ENCODE results near the gene KHSRP.

The KHSRP gene

GRCh38 chr19:6470173-6470572 lies 45.6 kb upstream of the KHSRP start:
- H3K23ac ChIP-seq (ENCODE audit: low read length) = no peak overlapping the region
- no peak overlapping the region for H2AK5ac ChIP-seq (ENCODE audit: low read length)
- H3K79me1 ChIP-seq (ENCODE audit: low read length) = no peaks in the 10 kb centered on the region
- peaks cover 7 to 11% of the 10 kb centered on the region in 2 experiments for H3K36me3 ChIP-seq (ENCODE audit: control insufficient read depth in 1 of 2, insufficient read depth in 2 of 2, low read length in 2 of 2)
- no peak overlapping the region for H4K8ac ChIP-seq (ENCODE audit: low read depth, low read length)
- H3K9ac ChIP-seq (ENCODE audit: low read length) = no peak overlapping the region
- H3K4ac ChIP-seq (ENCODE audit: low read depth, low read length) = no peak overlapping the region
- no peak overlapping the region for H4K91ac ChIP-seq (ENCODE audit: low read depth, low read length)
- H2AFZ ChIP-seq (ENCODE audit: insufficient read depth, low read length, poor library complexity) = no peak overlapping the region
- no peak overlapping the region for H3K4me2 ChIP-seq (ENCODE audit: low read length)
- no peak overlapping the region for H3K18ac ChIP-seq (ENCODE audit: low read length)
- H2BK12ac ChIP-seq (ENCODE audit: low read length) = no peak overlapping the region
- H2BK120ac ChIP-seq (ENCODE audit: insufficient read depth, low read length, poor library complexity) = no peak overlapping the region
- peaks cover 0 to under 1% of the 10 kb centered on the region in 2 experiments for H3K4me1 ChIP-seq (ENCODE audit: control insufficient read depth in 1 of 2, insufficient read depth in 2 of 2, low read length in 2 of 2)
- H3K79me2 ChIP-seq (ENCODE audit: control insufficient read depth, insufficient read depth, low read length, poor library complexity) = no peaks in the 10 kb centered on the region
- no peak for DNase-seq
- no CpG with 5 or more reads among the region's 8 CpGs for WGBS (ENCODE audit: extremely low coverage, insufficient coverage, insufficient read length)
- H2BK5ac ChIP-seq (ENCODE audit: low read depth, low read length, poor library complexity) = no peak overlapping the region
- H3K4me3 ChIP-seq (ENCODE audit: low read depth, low read length) = no peak overlapping the region
- H3K27ac ChIP-seq (ENCODE audit: low read depth, low read length) = no peak overlapping the region
- no peak overlapping the region for H3K14ac ChIP-seq (ENCODE audit: low read length)
- no peaks in the 10 kb centered on the region for H3K9me3 ChIP-seq (ENCODE audit: insufficient read depth, low read depth, low read length)
- no peaks in the 10 kb centered on the region for H3K27me3 ChIP-seq (ENCODE audit: insufficient read depth, low read length)
- H4K12ac ChIP-seq (ENCODE audit: low read depth, low read length) = no peak overlapping the region

GRCh38 chr19:6467384-6467783 lies 42.8 kb upstream of the KHSRP start:
- Histone ChIP-seq H3K79me2 (ENCODE audit: control insufficient read depth, insufficient read depth, low read length, poor library complexity) (peaks cover 4% of the 10 kb centered on the region), H3K36me3 (ENCODE audit: control insufficient read depth in 1 of 2, insufficient read depth in 2 of 2, low read length in 2 of 2) (peaks cover 7 to 11% of the 10 kb centered on the region in 2 experiments), H3K4ac (ENCODE audit: low read depth, low read length) (no peak overlapping the region), H3K79me1 (ENCODE audit: low read length) (peaks cover 6% of the 10 kb centered on the region), H3K9ac (ENCODE audit: low read length) (no peak overlapping the region), H2AK5ac (ENCODE audit: low read length) (no peak overlapping the region), H4K8ac (ENCODE audit: low read depth, low read length) (no peak overlapping the region), H3K4me3 (ENCODE audit: low read depth, low read length) (no peak overlapping the region), H3K18ac (ENCODE audit: low read length) (no peak overlapping the region), H2BK5ac (ENCODE audit: low read depth, low read length, poor library complexity) (no peak overlapping the region), H2AFZ (ENCODE audit: insufficient read depth, low read length, poor library complexity) (no peak overlapping the region), H2BK120ac (ENCODE audit: insufficient read depth, low read length, poor library complexity) (no peak overlapping the region), H3K4me2 (ENCODE audit: low read length) (no peak overlapping the region), H3K23ac (ENCODE audit: low read length) (no peak overlapping the region), H3K9me3 (ENCODE audit: insufficient read depth, low read depth, low read length) (no peaks in the 10 kb centered on the region), H3K14ac (ENCODE audit: low read length) (no peak overlapping the region), H4K91ac (ENCODE audit: low read depth, low read length) (no peak overlapping the region), H3K27me3 (ENCODE audit: insufficient read depth, low read length) (no peaks in the 10 kb centered on the region), H3K27ac (ENCODE audit: low read depth, low read length) (no peak overlapping the region), H4K12ac (ENCODE audit: low read depth, low read length) (no peak overlapping the region), H2BK12ac (ENCODE audit: low read length) (no peak overlapping the region), H3K4me1 (ENCODE audit: control insufficient read depth in 1 of 2, insufficient read depth in 2 of 2, low read length in 2 of 2) (peaks cover 3 to 11% of the 10 kb centered on the region in 2 experiments)
- no CpG with 5 or more reads among the region's 8 CpGs for WGBS (ENCODE audit: extremely low coverage, insufficient coverage, insufficient read length)
- no peak for DNase-seq

- no peak overlapping the region for H4K8ac ChIP-seq (ENCODE audit: low read depth, low read length)
- no peaks in the 10 kb centered on the region for H3K9me3 ChIP-seq (ENCODE audit: insufficient read depth, low read depth, low read length)
- peaks cover 3 to 11% of the 10 kb centered on the region in 2 experiments for H3K4me1 ChIP-seq (ENCODE audit: control insufficient read depth in 1 of 2, insufficient read depth in 2 of 2, low read length in 2 of 2)
- no peak overlapping the region for H3K4ac ChIP-seq (ENCODE audit: low read depth, low read length)
- peaks cover 4% of the 10 kb centered on the region for H3K79me2 ChIP-seq (ENCODE audit: control insufficient read depth, insufficient read depth, low read length, poor library complexity)
- no CpG with 5 or more reads among the region's 21 CpGs for WGBS (ENCODE audit: extremely low coverage, insufficient coverage, insufficient read length)
- H3K14ac ChIP-seq (ENCODE audit: low read length) = no peak overlapping the region
- H3K27me3 ChIP-seq (ENCODE audit: insufficient read depth, low read length) = no peaks in the 10 kb centered on the region
- no peak overlapping the region for H3K18ac ChIP-seq (ENCODE audit: low read length)
- no peak overlapping the region for H2AK5ac ChIP-seq (ENCODE audit: low read length)
- no peak overlapping the region for H3K4me3 ChIP-seq (ENCODE audit: low read depth, low read length)
- H3K27ac ChIP-seq (ENCODE audit: low read depth, low read length) = no peak overlapping the region
- H3K36me3 ChIP-seq (ENCODE audit: control insufficient read depth in 1 of 2, insufficient read depth in 2 of 2, low read length in 2 of 2) = peaks cover 7 to 11% of the 10 kb centered on the region in 2 experiments
- DNase-seq = no peak
- H3K4me2 ChIP-seq (ENCODE audit: low read length) = no peak overlapping the region
- no peak overlapping the region for H2BK12ac ChIP-seq (ENCODE audit: low read length)
- no peak overlapping the region for H4K12ac ChIP-seq (ENCODE audit: low read depth, low read length)
- H3K9ac ChIP-seq (ENCODE audit: low read length) = no peak overlapping the region
- no peak overlapping the region for H3K23ac ChIP-seq (ENCODE audit: low read length)
- H3K79me1 ChIP-seq (ENCODE audit: low read length) = peaks cover 6% of the 10 kb centered on the region
- no peak overlapping the region for H4K91ac ChIP-seq (ENCODE audit: low read depth, low read length)
- H2BK5ac ChIP-seq (ENCODE audit: low read depth, low read length, poor library complexity) = no peak overlapping the region
- H2AFZ ChIP-seq (ENCODE audit: insufficient read depth, low read length, poor library complexity) = no peak overlapping the region
- H2BK120ac ChIP-seq (ENCODE audit: insufficient read depth, low read length, poor library complexity) = no peak overlapping the region
Observed at GRCh38 chr19:6466526-6467248, 42.1 kb upstream of the KHSRP start.

- DNase-seq = no peak
- Histone ChIP-seq H2AFZ (ENCODE audit: insufficient read depth, low read length, poor library complexity) (no peak overlapping the region), H2BK120ac (ENCODE audit: insufficient read depth, low read length, poor library complexity) (no peak overlapping the region), H3K27ac (ENCODE audit: low read depth, low read length) (no peak overlapping the region), H2BK12ac (ENCODE audit: low read length) (no peak overlapping the region), H4K91ac (ENCODE audit: low read depth, low read length) (no peak overlapping the region), H4K12ac (ENCODE audit: low read depth, low read length) (no peak overlapping the region), H3K4me3 (ENCODE audit: low read depth, low read length) (no peak overlapping the region), H3K4ac (ENCODE audit: low read depth, low read length) (no peak overlapping the region), H3K4me2 (ENCODE audit: low read length) (no peak overlapping the region), H4K8ac (ENCODE audit: low read depth, low read length) (no peak overlapping the region), H3K23ac (ENCODE audit: low read length) (no peak overlapping the region), H2BK5ac (ENCODE audit: low read depth, low read length, poor library complexity) (no peak overlapping the region), H3K9ac (ENCODE audit: low read length) (no peak overlapping the region), H3K79me2 (ENCODE audit: control insufficient read depth, insufficient read depth, low read length, poor library complexity) (peaks cover 4% of the 10 kb centered on the region), H3K9me3 (ENCODE audit: insufficient read depth, low read depth, low read length) (no peaks in the 10 kb centered on the region), H3K4me1 (ENCODE audit: control insufficient read depth in 1 of 2, insufficient read depth in 2 of 2, low read length in 2 of 2) (peaks cover 3 to 11% of the 10 kb centered on the region in 2 experiments), H3K14ac (ENCODE audit: low read length) (no peak overlapping the region), H3K27me3 (ENCODE audit: insufficient read depth, low read length) (no peaks in the 10 kb centered on the region), H3K79me1 (ENCODE audit: low read length) (peaks cover 6% of the 10 kb centered on the region), H3K18ac (ENCODE audit: low read length) (no peak overlapping the region), H2AK5ac (ENCODE audit: low read length) (no peak overlapping the region), H3K36me3 (ENCODE audit: control insufficient read depth in 1 of 2, insufficient read depth in 2 of 2, low read length in 2 of 2) (peaks cover 7 to 11% of the 10 kb centered on the region in 2 experiments)
- WGBS (ENCODE audit: extremely low coverage, insufficient coverage, insufficient read length) = no CpG with 5 or more reads among the region's 8 CpGs
Observed at GRCh38 chr19:6465663-6466062, 41.1 kb upstream of the KHSRP start.
